ENCODE data around the gene F12. TPM values are rescaled to one million over a fixed set of nuclear protein-coding genes. Genes with fewer than 3 reads are reported as not detected.

The F12 gene
- polyA plus RNA-seq, 1 of the 3 experiments (the other 2 are of a cell fraction), result 4.3 TPM

DNA sequence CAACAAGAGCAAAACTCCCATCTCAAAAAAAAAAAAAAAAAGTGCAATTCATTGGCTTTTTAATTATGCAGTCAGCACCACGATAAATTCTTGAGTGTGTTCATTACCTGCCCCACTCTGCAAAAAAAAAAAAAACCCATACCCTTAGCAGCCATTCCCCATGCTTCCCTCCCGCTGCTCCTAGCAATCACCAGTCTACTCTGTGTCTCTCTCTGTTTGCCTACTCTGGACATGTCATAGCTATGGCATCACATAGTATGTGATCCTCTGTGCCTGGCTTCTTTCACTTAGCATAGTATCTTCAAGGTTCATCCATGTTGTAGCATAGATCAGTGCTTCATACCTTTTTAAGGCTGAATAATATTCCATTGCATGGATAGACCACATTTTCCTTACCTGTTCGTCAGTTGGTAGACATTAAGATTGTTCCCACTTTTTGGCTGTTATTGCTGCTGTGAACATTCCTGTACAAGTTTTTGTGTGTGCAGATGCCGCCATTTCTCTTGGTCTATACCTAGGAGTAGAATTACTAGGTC lies 30.2 kb upstream of the F12 start:
- no peak overlapping the region for H3K4me2 ChIP-seq
- no peaks in the 10 kb centered on the region for H3K27me3 ChIP-seq (ENCODE audit: insufficient read depth)
- CTCF ChIA-PET, result interaction anchor here (0.9 to 12.7 kb wide), 8 partner anchors 11 to 121 kb away, joined by 3 to 206 read pairs (median 7); partner anchors contain the start of gene PFN3
- no peak overlapping the region for H3K27ac ChIP-seq (ENCODE audit: low read depth in 2 of 2, low read length in 1 of 2)
- H3K9ac ChIP-seq, result no peak overlapping the region
- H3K4me1 ChIP-seq (ENCODE audit: control insufficient read depth in 1 of 2, insufficient read depth in 2 of 2, low read depth in 1 of 2, low read length in 1 of 2), result peaks cover 0 to 7% of the 10 kb centered on the region in 2 experiments; a peak in 1 of 4 replicates
- TF ChIP-seq SIN3A (IDR thresholded peaks at IDR 0.05; ENCODE audit: borderline replicate concordance, low read depth, low read length), result no peak
- no peak for TF ChIP-seq ELF1 (IDR thresholded peaks at IDR 0.05)
- no peak for TF ChIP-seq POLR2AphosphoS5 (IDR thresholded peaks at IDR 0.05; ENCODE audit: low read depth, low read length)
- TF ChIP-seq TAF1 (IDR thresholded peaks at IDR 0.05; ENCODE audit: borderline replicate concordance, low read depth, low read length), result no peak
- TF ChIP-seq, protein P1, sequence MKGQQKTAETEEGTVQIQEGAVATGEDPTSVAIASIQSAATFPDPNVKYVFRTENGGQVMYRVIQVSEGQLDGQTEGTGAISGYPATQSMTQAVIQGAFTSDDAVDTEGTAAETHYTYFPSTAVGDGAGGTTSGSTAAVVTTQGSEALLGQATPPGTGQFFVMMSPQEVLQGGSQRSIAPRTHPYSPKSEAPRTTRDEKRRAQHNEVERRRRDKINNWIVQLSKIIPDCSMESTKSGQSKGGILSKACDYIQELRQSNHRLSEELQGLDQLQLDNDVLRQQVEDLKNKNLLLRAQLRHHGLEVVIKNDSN (IDR thresholded peaks at IDR 0.05; ENCODE audit: borderline replicate concordance, low read depth), result no peak
- TF ChIP-seq YY1 (IDR thresholded peaks at IDR 0.05; ENCODE audit: low read depth), result no peak
- no peak for TF ChIP-seq RFX5 (IDR thresholded peaks at IDR 0.05; ENCODE audit: low read length)
- no peak for TF ChIP-seq MAX (IDR thresholded peaks at IDR 0.05; ENCODE audit: low read depth)
- no peak for TF ChIP-seq TCF12 (IDR thresholded peaks at IDR 0.05)
- TF ChIP-seq FOXM1 (IDR thresholded peaks at IDR 0.05; ENCODE audit: low read depth), result no peak
- no peak for TF ChIP-seq EP300 (IDR thresholded peaks at IDR 0.05; ENCODE audit: borderline replicate concordance in 1 of 2, low read depth in 1 of 2, low read length in 1 of 2)
- TF ChIP-seq PBX3 (IDR thresholded peaks at IDR 0.05), result no peak
- no peak for TF ChIP-seq RXRA (IDR thresholded peaks at IDR 0.05; ENCODE audit: borderline replicate concordance, low read depth)
- no peak for TF ChIP-seq SMC3 (IDR thresholded peaks at IDR 0.05; ENCODE audit: low read depth, low read length)
- no peak for TF ChIP-seq RAD21 (IDR thresholded peaks at IDR 0.05; ENCODE audit: low read length)
- TF ChIP-seq GABPA (IDR thresholded peaks at IDR 0.05; ENCODE audit: low read depth), result no peak
- TF ChIP-seq REST (IDR thresholded peaks at IDR 0.05; ENCODE audit: low read depth, low read length), result no peak
- no peak for TF ChIP-seq MXI1 (IDR thresholded peaks at IDR 0.05; ENCODE audit: low read depth, low read length)
- no peak for TF ChIP-seq USF2 (IDR thresholded peaks at IDR 0.05; ENCODE audit: borderline replicate concordance, low read depth, low read length)
- no peak for TF ChIP-seq TEAD4 (IDR thresholded peaks at IDR 0.05; ENCODE audit: borderline replicate concordance, insufficient read depth)
- POLR2A ChIA-PET, result no interaction called here
- no peak overlapping the region for H2AFZ ChIP-seq (ENCODE audit: low read depth)
- peaks cover 10% of the 10 kb centered on the region for H3F3A ChIP-seq (replicated peaks; ENCODE audit: insufficient read depth)
- WGBS (ENCODE audit: low lambda C conversion rate), result 87% methylated on average over 4 of the region's 4 CpGs
- H3K79me2 ChIP-seq (ENCODE audit: insufficient read depth), result peaks cover 9% of the 10 kb centered on the region
- no peaks in the 10 kb centered on the region for H3K9me2 ChIP-seq
- no peak for DNase-seq
- no peaks in the 10 kb centered on the region for H3K9me3 ChIP-seq
- 0 out of 2 replicates have a peak, but pooled peaks cover 7% of the 10 kb centered on the region for H4K20me1 ChIP-seq (ENCODE audit: insufficient read depth)
- H3K4me3 ChIP-seq (ENCODE audit: low read depth in 2 of 2, low read length in 1 of 2), result no peak overlapping the region
- H3K36me3 ChIP-seq (replicated peaks in 1 of 2; ENCODE audit: control insufficient read depth in 1 of 2, insufficient read depth in 2 of 2, low read length in 1 of 2), result peaks cover 17 to 33% of the 10 kb centered on the region in 2 experiments
